COLO668 (cell line): Measurements from ENCODE around the gene PGK2.

Experiments
- DNase-seq: peaks from one replicate; lab custom pipeline; 2025; ENCODE audit not compliant: unreplicated experiment; lab: John Stamatoyannopoulos, UW

PGK2 gene

GRCh38 chr6:49736017-49736508 is 51.0 kb downstream of the PGK2 start:
- DNase-seq = no peak
